Trophoblast cell (in vitro differentiated cells and primary cell): ENCODE results near the gene PPP1R13B.

Source experiments
- DNase-seq, 2 donors: peaks; one replicate each; pipeline ENCODE4 v3.0.0-alpha.2; 2016
- H2AFZ ChIP-seq: 2 replicates; pipeline ENCODE4 v1.6.1; 2013; ENCODE audit warnings: low read length, moderate library complexity, mild to moderate bottlenecking; ENCODE audit not compliant: insufficient read depth, poor library complexity
- H2AK5ac ChIP-seq: 2 replicates; pipeline ENCODE4 v1.6.1; 2013; ENCODE audit warnings: mild to moderate bottlenecking, low read length
- H2BK120ac ChIP-seq: 2 replicates; pipeline ENCODE4 v1.6.1; 2013; ENCODE audit warnings: low read length, mild to moderate bottlenecking, moderate library complexity; ENCODE audit not compliant: insufficient read depth, poor library complexity
- H2BK12ac ChIP-seq: 2 replicates; pipeline ENCODE4 v1.6.1; 2013; ENCODE audit warnings: mild to moderate bottlenecking, low read length, moderate library complexity
- H2BK5ac ChIP-seq: 2 replicates; pipeline ENCODE4 v1.6.1; 2013; ENCODE audit warnings: low read length, low read depth, moderate library complexity, mild to moderate bottlenecking; ENCODE audit not compliant: poor library complexity
- H3K14ac ChIP-seq: 2 replicates; pipeline ENCODE4 v1.6.1; 2013; ENCODE audit warnings: mild to moderate bottlenecking, low read length
- H3K18ac ChIP-seq: 2 replicates; pipeline ENCODE4 v1.6.1; 2013; ENCODE audit warnings: mild to moderate bottlenecking, low read length
- H3K23ac ChIP-seq: 2 replicates; pipeline ENCODE4 v1.6.1; 2013; ENCODE audit warnings: low read length
- H3K27ac ChIP-seq: 2 replicates; pipeline ENCODE4 v1.5.1; 2013; ENCODE audit warnings: low read depth, mild to moderate bottlenecking, inconsistent platforms, low read length, moderate library complexity
- H3K27me3 ChIP-seq: 2 replicates; pipeline ENCODE4 v1.6.1; 2013; ENCODE audit warnings: inconsistent platforms, mild to moderate bottlenecking, low read length, moderate library complexity; ENCODE audit not compliant: insufficient read depth
- H3K36me3 ChIP-seq, 2 experiments: 1 replicate in 1 of 2; 2 replicates in 1 of 2; pipeline ENCODE4 v1.6.1; 2013; ENCODE audit warnings: low read length in 2 of 2, mild to moderate bottlenecking in 2 of 2, moderate library complexity in 1 of 2; ENCODE audit not compliant: insufficient read depth in 2 of 2, control insufficient read depth in 1 of 2
- H3K4ac ChIP-seq: 2 replicates; pipeline ENCODE4 v1.6.1; 2013; ENCODE audit warnings: low read depth, mild to moderate bottlenecking, low read length, moderate library complexity
- H3K4me1 ChIP-seq, 2 experiments: 1 replicate in 1 of 2; 2 replicates in 1 of 2; pipeline ENCODE4 v1.6.1; 2013; ENCODE audit warnings: low read length in 2 of 2, mild to moderate bottlenecking in 2 of 2, moderate library complexity in 1 of 2; ENCODE audit not compliant: insufficient read depth in 2 of 2, control insufficient read depth in 1 of 2
- H3K4me2 ChIP-seq: 2 replicates; pipeline ENCODE4 v1.6.1; 2013; ENCODE audit warnings: inconsistent platforms, mild to moderate bottlenecking, low read length, moderate library complexity
- H3K4me3 ChIP-seq: 2 replicates; pipeline ENCODE4 v1.5.1; 2013; ENCODE audit warnings: mild to moderate bottlenecking, low read depth, low read length, inconsistent platforms
- H3K79me1 ChIP-seq: one replicate; pipeline ENCODE4 v1.6.1; 2013; ENCODE audit warnings: low read length
- H3K79me2 ChIP-seq: 2 replicates; pipeline ENCODE4 v1.6.1; 2013; ENCODE audit warnings: low read length, mild to moderate bottlenecking; ENCODE audit not compliant: control insufficient read depth, insufficient read depth, poor library complexity
- H3K9ac ChIP-seq: 2 replicates; pipeline ENCODE4 v1.6.1; 2013; ENCODE audit warnings: mild to moderate bottlenecking, low read length
- H3K9me3 ChIP-seq: 2 replicates; pipeline ENCODE4 v1.6.1; 2013; ENCODE audit warnings: low read depth, mild to moderate bottlenecking, control low read depth, inconsistent platforms, low read length; ENCODE audit not compliant: insufficient read depth
- H4K12ac ChIP-seq: 2 replicates; pipeline ENCODE4 v1.6.1; 2013; ENCODE audit warnings: low read depth, mild to moderate bottlenecking, low read length, moderate library complexity
- H4K8ac ChIP-seq: 2 replicates; pipeline ENCODE4 v1.6.1; 2013; ENCODE audit warnings: low read depth, mild to moderate bottlenecking, low read length, moderate library complexity
- H4K91ac ChIP-seq: one replicate; pipeline ENCODE4 v1.6.1; 2013; ENCODE audit warnings: low read depth, mild to moderate bottlenecking, low read length, moderate library complexity
- WGBS: extraction: QIAGEN DNeasy Blood & Tissue Kit; methylation state at CpG from one replicate; pipeline ENCODE4 v1.1.7; 2013; ENCODE audit warnings: missing lambda C conversion rate; ENCODE audit not compliant: insufficient read length, insufficient coverage; ENCODE audit errors: extremely low coverage; 5-methylcytosine and 5-hydroxymethylcytosine counted together

PPP1R13B gene

GRCh38 chr14:103696466-103697071, 150.8 kb downstream of the PPP1R13B start:
- H2AFZ ChIP-seq: peak overlapping the region; percentile 2
- peaks cover 2% of the 10 kb centered on the region for H3K9me3 ChIP-seq
- no peak overlapping the region for H2BK120ac ChIP-seq
- no peak overlapping the region for H2BK5ac ChIP-seq
- H3K79me1 ChIP-seq: no peaks in the 10 kb centered on the region
- H3K18ac ChIP-seq: no peak overlapping the region
- peaks cover 76 to 79% of the 10 kb centered on the region in 2 experiments for H3K36me3 ChIP-seq
- H3K4ac ChIP-seq: no peak overlapping the region
- H3K27me3 ChIP-seq: no peaks in the 10 kb centered on the region
- WGBS: no CpG with 5 or more reads among the region's 17 CpGs
- no peak overlapping the region for H3K27ac ChIP-seq
- no peak overlapping the region for H2AK5ac ChIP-seq
- H3K79me2 ChIP-seq: no peaks in the 10 kb centered on the region
- peaks cover 0 to 2% of the 10 kb centered on the region in 2 experiments for H3K4me1 ChIP-seq
- H3K9ac ChIP-seq: no peak overlapping the region
- no peak overlapping the region for H3K4me3 ChIP-seq
- H2BK12ac ChIP-seq: no peak overlapping the region
- H3K23ac ChIP-seq: no peak overlapping the region
- H4K91ac ChIP-seq: no peak overlapping the region
- H4K8ac ChIP-seq: no peak overlapping the region
- no peak overlapping the region for H3K4me2 ChIP-seq
- DNase-seq: no peak
- H3K14ac ChIP-seq: no peak overlapping the region
- no peak overlapping the region for H4K12ac ChIP-seq

- no peak overlapping the region for H3K4ac ChIP-seq
- peaks cover 73 to 78% of the 10 kb centered on the region in 2 experiments for H3K36me3 ChIP-seq
- DNase-seq: no peak
- no peak overlapping the region for H3K23ac ChIP-seq
- no peak overlapping the region for H2BK120ac ChIP-seq
- no peaks in the 10 kb centered on the region for H3K79me1 ChIP-seq
- peaks cover 2% of the 10 kb centered on the region for H3K9me3 ChIP-seq
- H4K8ac ChIP-seq: no peak overlapping the region
- H3K9ac ChIP-seq: no peak overlapping the region
- no peak overlapping the region for H2BK12ac ChIP-seq
- no peak overlapping the region for H4K12ac ChIP-seq
- H2AK5ac ChIP-seq: no peak overlapping the region
- no peak overlapping the region for H2BK5ac ChIP-seq
- H3K27ac ChIP-seq: no peak overlapping the region
- H3K4me2 ChIP-seq: no peak overlapping the region
- H3K4me3 ChIP-seq: no peak overlapping the region
- H3K14ac ChIP-seq: no peak overlapping the region
- H3K4me1 ChIP-seq: peaks cover 0 to 2% of the 10 kb centered on the region in 2 experiments
- no peak overlapping the region for H4K91ac ChIP-seq
- H3K27me3 ChIP-seq: no peaks in the 10 kb centered on the region
- no peak overlapping the region for H3K18ac ChIP-seq
- H3K79me2 ChIP-seq: no peaks in the 10 kb centered on the region
- WGBS: no CpG with 5 or more reads among the region's 13 CpGs
- no peak overlapping the region for H2AFZ ChIP-seq
These were observed 151.3 kb downstream of the PPP1R13B start for GRCh38 chr14:103696070-103696402.

- H4K91ac ChIP-seq: no peak overlapping the region
- no peak overlapping the region for H3K23ac ChIP-seq
- no peak overlapping the region for H3K4ac ChIP-seq
- DNase-seq: no peak
- WGBS: no CpG with 5 or more reads among the region's 14 CpGs
- no peak overlapping the region for H2AFZ ChIP-seq
- no peak overlapping the region for H3K14ac ChIP-seq
- no peak overlapping the region for H2BK120ac ChIP-seq
- peaks cover 0 to 2% of the 10 kb centered on the region in 2 experiments for H3K4me1 ChIP-seq
- H3K18ac ChIP-seq: no peak overlapping the region
- H4K8ac ChIP-seq: no peak overlapping the region
- peaks cover 68 to 72% of the 10 kb centered on the region in 2 experiments for H3K36me3 ChIP-seq
- H3K79me1 ChIP-seq: no peaks in the 10 kb centered on the region
- peaks cover 2% of the 10 kb centered on the region for H3K9me3 ChIP-seq
- no peak overlapping the region for H3K4me3 ChIP-seq
- H3K27ac ChIP-seq: no peak overlapping the region
- no peak overlapping the region for H3K9ac ChIP-seq
- H2BK5ac ChIP-seq: no peak overlapping the region
- H3K79me2 ChIP-seq: no peaks in the 10 kb centered on the region
- H4K12ac ChIP-seq: no peak overlapping the region
- no peak overlapping the region for H2AK5ac ChIP-seq
- H3K4me2 ChIP-seq: no peak overlapping the region
- no peaks in the 10 kb centered on the region for H3K27me3 ChIP-seq
- H2BK12ac ChIP-seq: no peak overlapping the region
These were observed 151.9 kb downstream of the PPP1R13B start for GRCh38 chr14:103695296-103696069.

- H2BK12ac ChIP-seq: no peak overlapping the region
- DNase-seq: no peak
- H3K4ac ChIP-seq: no peak overlapping the region
- H3K18ac ChIP-seq: no peak overlapping the region
- H3K9ac ChIP-seq: no peak overlapping the region
- peaks cover 2% of the 10 kb centered on the region for H3K9me3 ChIP-seq
- H3K79me1 ChIP-seq: no peaks in the 10 kb centered on the region
- WGBS: no CpG with 5 or more reads among the region's 20 CpGs
- H3K79me2 ChIP-seq: no peaks in the 10 kb centered on the region
- H3K36me3 ChIP-seq: peaks cover 66 to 69% of the 10 kb centered on the region in 2 experiments
- no peak overlapping the region for H2AK5ac ChIP-seq
- H3K27me3 ChIP-seq: no peaks in the 10 kb centered on the region
- no peak overlapping the region for H2BK5ac ChIP-seq
- peaks cover 0 to 2% of the 10 kb centered on the region in 2 experiments for H3K4me1 ChIP-seq
- no peak overlapping the region for H4K8ac ChIP-seq
- H4K91ac ChIP-seq: no peak overlapping the region
- no peak overlapping the region for H3K27ac ChIP-seq
- H3K4me3 ChIP-seq: no peak overlapping the region
- H4K12ac ChIP-seq: no peak overlapping the region
- no peak overlapping the region for H2AFZ ChIP-seq
- no peak overlapping the region for H3K4me2 ChIP-seq
- no peak overlapping the region for H3K23ac ChIP-seq
- H2BK120ac ChIP-seq: no peak overlapping the region
- H3K14ac ChIP-seq: no peak overlapping the region
These were observed 152.8 kb downstream of the PPP1R13B start for GRCh38 chr14:103694572-103695026.
